HEK293T (cell line): ENCODE measurements around the gene RBM44.

Experiments used
- BHLHE40 ChIP-seq: fragments of 450-650 bp; IDR thresholded peaks from 2 replicates; pipeline ENCODE4 v1.6.1; 2016; ENCODE audit warnings: mild to moderate bottlenecking, moderate library complexity, borderline replicate concordance
- ELF4 ChIP-seq: fragments of 450-650 bp; IDR thresholded peaks from 2 replicates; pipeline ENCODE4 v1.6.1; 2017; ENCODE audit warnings: antibody characterized with exemption
- FOXM1 ChIP-seq: fragments of 450-650 bp; IDR thresholded peaks from 2 replicates; pipeline ENCODE4 v1.6.1; 2017; ENCODE audit warnings: mild to moderate bottlenecking, borderline replicate concordance
- L3MBTL2 ChIP-seq: fragments of 450-650 bp; conservative IDR thresholded peaks from 2 replicates; pipeline ENCODE4 v1.6.1; 2016; ENCODE audit warnings: mild to moderate bottlenecking
- NFRKB ChIP-seq: fragments of 450-650 bp; IDR thresholded peaks from 2 replicates; pipeline ENCODE4 v1.6.1; 2016; ENCODE audit warnings: mild to moderate bottlenecking, moderate library complexity
- SP1 ChIP-seq: fragments of 450-650 bp; IDR thresholded peaks from 2 replicates; pipeline ENCODE4 v1.6.1; 2017
- SUZ12 ChIP-seq: fragments of 450-650 bp; IDR thresholded peaks from 2 replicates; pipeline ENCODE4 v1.6.1; 2016; ENCODE audit warnings: mild to moderate bottlenecking
- ZNF384 ChIP-seq: fragments of 450-650 bp; IDR thresholded peaks from 2 replicates; pipeline ENCODE4 v1.6.1; 2016
- TF ChIP-seq, protein P1 (sequence below): fragments of 450-650 bp; IDR thresholded peaks from 2 replicates; pipeline ENCODE4 v1.6.1; 2016

DNA sequence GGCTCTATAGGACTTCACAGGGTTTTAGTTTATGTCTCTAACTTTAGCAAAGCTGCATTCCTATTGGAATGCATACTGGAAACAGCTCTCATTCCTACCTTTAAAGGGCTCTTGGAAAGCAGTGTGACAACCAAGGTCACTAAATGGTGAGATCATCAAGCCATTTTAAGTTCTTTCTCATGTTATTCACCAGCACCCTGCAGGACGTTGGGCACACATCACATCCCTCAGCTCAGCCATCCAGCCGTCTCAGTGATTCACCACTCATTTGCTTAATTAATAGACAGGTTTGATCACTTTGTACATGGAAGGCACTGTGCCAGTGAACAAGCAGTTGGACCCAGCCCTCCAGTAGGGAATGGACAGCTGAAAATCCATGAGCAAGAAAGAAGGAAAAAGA is 32.2 kb upstream of the RBM44 start:
- TF ChIP-seq ELF4 (no peak), SUZ12 (no peak), FOXM1 (no peak), L3MBTL2 (no peak), SP1 (no peak), BHLHE40 (no peak), ZNF384 (no peak), NFRKB (no peak)
- TF ChIP-seq, protein P1, sequence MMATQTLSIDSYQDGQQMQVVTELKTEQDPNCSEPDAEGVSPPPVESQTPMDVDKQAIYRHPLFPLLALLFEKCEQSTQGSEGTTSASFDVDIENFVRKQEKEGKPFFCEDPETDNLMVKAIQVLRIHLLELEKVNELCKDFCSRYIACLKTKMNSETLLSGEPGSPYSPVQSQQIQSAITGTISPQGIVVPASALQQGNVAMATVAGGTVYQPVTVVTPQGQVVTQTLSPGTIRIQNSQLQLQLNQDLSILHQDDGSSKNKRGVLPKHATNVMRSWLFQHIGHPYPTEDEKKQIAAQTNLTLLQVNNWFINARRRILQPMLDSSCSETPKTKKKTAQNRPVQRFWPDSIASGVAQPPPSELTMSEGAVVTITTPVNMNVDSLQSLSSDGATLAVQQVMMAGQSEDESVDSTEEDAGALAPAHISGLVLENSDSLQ = no peak
